ENCODE results near the gene SUPT4H1. TPM values are rescaled to one million over a fixed set of nuclear protein-coding genes. Genes with fewer than 3 reads are reported as not detected.
A peak's percentile ranks its signal among the peaks of the same experiment; 100 is the strongest.

Gene SUPT4H1
- total and polyA plus RNA-seq, 9 of the 15 experiments (the other 6 are each of a cell fraction or from before 2014, with no cell fraction given) = 62.1 to 320 (median 117) TPM

DNA sequence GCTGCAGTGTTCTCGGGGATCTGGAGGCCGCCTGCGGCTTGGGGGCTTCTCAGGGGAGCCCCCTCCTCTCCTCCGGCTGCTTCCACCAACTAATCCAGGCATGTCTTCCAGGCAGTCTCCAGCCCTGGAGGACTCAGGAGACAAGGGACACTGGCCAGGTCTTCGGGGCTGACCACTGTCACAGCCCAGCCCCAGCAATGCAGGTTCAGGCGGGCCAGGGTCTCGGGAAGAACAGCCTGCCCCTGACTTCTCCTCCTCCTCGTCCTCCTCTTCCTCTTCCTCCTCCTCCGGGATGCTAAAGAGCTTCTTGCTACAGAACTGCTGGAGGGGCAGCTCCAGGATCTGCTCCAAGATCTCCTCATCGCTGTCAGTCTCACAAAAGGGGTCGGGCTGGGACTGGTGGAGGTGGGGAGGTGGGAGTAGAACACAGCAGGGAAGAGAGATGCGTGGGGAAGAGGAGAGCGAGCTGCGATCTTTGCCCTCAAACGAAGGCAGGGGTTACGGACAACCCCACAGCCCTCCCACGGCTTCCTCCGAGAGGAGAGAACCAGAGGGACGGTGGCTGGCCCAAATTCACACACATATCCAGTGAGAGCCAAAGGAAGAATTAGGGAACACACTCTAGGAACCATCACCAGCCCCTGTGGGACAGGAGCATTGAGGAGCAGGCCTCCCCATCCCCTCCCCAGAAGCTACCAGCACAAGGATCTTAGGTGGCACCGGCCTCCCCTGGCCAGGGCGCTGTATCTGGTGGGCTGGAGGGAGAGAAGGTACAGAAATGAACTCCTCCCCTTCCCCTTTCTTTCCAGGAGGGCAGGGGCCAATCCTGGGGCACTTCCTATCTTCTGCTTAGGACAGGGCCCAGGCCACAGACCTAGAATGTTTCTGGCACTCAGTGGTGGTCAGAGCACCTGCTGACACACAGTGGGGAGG lies 42.8 kb downstream of the SUPT4H1 start (continued):
- no peak for TF ChIP-seq RBM22 (IDR thresholded peaks at IDR 0.05; ENCODE audit: low read depth, low read length, poor library complexity, severe bottlenecking)

DNA sequence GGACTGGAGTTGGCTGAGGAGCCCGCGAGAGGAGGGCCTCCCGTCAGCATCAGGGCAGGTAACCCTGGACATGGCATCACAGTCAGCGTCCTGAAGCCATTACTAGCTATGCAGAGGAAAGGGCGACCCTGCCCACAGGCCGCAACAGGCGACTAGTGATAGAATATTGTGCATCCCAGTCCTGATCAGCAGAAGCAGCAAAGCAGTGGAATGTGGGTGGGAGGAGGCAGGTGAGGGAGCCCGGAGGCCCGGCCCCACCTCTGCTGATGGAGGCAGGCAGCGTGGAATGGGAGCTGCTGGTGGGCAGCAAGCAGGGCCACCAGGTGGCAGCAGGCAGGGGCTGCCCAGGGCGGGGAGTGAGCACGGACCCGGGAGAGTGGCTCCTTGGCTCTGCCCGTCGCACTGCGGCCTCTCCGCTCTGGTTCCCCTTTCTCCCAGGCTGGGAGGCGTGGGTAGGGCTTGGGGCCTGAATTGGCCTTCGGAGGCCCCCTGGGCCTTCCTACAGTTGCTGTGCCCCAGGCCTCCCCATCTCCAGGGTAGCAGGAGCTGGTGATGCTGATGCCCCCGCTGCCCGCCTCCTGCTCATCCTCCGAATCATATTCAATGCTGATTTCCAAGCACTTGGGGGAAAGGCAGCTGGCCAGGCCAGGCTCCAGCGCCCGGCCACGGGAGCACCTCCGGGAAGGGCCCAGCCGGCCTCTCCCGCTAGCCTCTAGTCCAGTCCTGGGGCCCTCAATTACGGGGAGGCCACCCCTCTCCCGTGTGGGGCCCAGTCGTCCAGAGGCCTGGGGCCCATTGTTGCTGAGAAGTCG lies 43.6 kb downstream of the SUPT4H1 start:
- Histone ChIP-seq H3K27me3 (ENCODE audit: control insufficient read depth in 2 of 2, insufficient read depth in 2 of 2, low read length in 2 of 2) (no peaks in the 10 kb centered on the region), H3K36me3 (ENCODE audit: control insufficient read depth, insufficient read depth, low read length) (no peaks in the 10 kb centered on the region), H3K4me3 (no peak overlapping the region), H3K4me2 (ENCODE audit: insufficient read depth, low read length) (no peak overlapping the region), H2AFZ (ENCODE audit: low read depth, low read length) (no peak overlapping the region), H4K20me1 (replicated peaks; ENCODE audit: control insufficient read depth, insufficient read depth, low read length) (no peaks in the 10 kb centered on the region), H3K4me1 (replicated peaks in 1 of 2; ENCODE audit: control insufficient read depth in 2 of 2, insufficient read depth in 2 of 2, low read length in 2 of 2) (peaks cover 4 to 34% of the 10 kb centered on the region in 2 experiments; a peak in 2 of 5 replicates), H3K79me2 (ENCODE audit: control insufficient read depth, insufficient read depth, low read length) (no peaks in the 10 kb centered on the region), H3K9me1 (ENCODE audit: control insufficient read depth, insufficient read depth, low read length) (peaks cover 11% of the 10 kb centered on the region), H3K27ac (ENCODE audit: extremely low read depth, low read depth, low read length) (no peak overlapping the region), H3K9me3 (replicated peaks; ENCODE audit: control insufficient read depth, insufficient read depth, low read depth, low read length) (no peaks in the 10 kb centered on the region), H3K9ac (ENCODE audit: insufficient read depth in 1 of 2, low read depth in 2 of 2, low read length in 2 of 2) (no peak overlapping the region)
- BruUV-seq (replicated peaks) = no TSS peak
- POLR2A ChIA-PET = interaction anchor here (1.2 kb wide), 1 partner anchor 16 kb away, joined by 3 read pairs; no protein-coding TSS in a partner anchor
- ATAC-seq (no peak), FAIRE-seq (no peak), DNase-seq (ENCODE audit: extremely low read depth in 1 of 4, low spot score in 3 of 4) (no peak)
- in situ Hi-C loops (cut with MboI) = no loop called here
- TF ChIP-seq, protein P1, sequence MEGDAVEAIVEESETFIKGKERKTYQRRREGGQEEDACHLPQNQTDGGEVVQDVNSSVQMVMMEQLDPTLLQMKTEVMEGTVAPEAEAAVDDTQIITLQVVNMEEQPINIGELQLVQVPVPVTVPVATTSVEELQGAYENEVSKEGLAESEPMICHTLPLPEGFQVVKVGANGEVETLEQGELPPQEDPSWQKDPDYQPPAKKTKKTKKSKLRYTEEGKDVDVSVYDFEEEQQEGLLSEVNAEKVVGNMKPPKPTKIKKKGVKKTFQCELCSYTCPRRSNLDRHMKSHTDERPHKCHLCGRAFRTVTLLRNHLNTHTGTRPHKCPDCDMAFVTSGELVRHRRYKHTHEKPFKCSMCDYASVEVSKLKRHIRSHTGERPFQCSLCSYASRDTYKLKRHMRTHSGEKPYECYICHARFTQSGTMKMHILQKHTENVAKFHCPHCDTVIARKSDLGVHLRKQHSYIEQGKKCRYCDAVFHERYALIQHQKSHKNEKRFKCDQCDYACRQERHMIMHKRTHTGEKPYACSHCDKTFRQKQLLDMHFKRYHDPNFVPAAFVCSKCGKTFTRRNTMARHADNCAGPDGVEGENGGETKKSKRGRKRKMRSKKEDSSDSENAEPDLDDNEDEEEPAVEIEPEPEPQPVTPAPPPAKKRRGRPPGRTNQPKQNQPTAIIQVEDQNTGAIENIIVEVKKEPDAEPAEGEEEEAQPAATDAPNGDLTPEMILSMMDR (IDR thresholded peaks at IDR 0.05 in 2 of 3, conservative IDR thresholded peaks at IDR 0.05 in 1 of 3; ENCODE audit: insufficient read depth in 2 of 3, low read depth in 1 of 3, low read length in 3 of 3) = peak; percentile 10 to 15 (median 14); a peak in 2 of 6 replicates
- TF ChIP-seq PRPF4 (IDR thresholded peaks at IDR 0.05; ENCODE audit: insufficient read depth, low read depth, low read length, poor library complexity, severe bottlenecking) (no peak), SIN3A (IDR thresholded peaks at IDR 0.05; ENCODE audit: borderline replicate concordance in 2 of 2, control insufficient read depth in 1 of 2, low read depth in 2 of 2, low read length in 2 of 2) (no peak), CEBPG (CRISPR knock-in tag; IDR thresholded peaks at IDR 0.05) (no peak), CEBPG (tag; conservative IDR thresholded peaks at IDR 0.05 in 1 of 2, IDR thresholded peaks at IDR 0.05 in 1 of 2) (no peak)
- CTCF ChIA-PET (ENCODE audit: low intra/inter-chr PET ratio) = no interaction called here
- intact Hi-C loops (cut with micrococcal nuclease) = no loop called here
- WGBS (ENCODE audit: insufficient coverage, low coverage, missing lambda C conversion rate) = 54% methylated on average over 24 of the region's 32 CpGs
